Measurements from ENCODE around the gene GSTM2.

DNA sequence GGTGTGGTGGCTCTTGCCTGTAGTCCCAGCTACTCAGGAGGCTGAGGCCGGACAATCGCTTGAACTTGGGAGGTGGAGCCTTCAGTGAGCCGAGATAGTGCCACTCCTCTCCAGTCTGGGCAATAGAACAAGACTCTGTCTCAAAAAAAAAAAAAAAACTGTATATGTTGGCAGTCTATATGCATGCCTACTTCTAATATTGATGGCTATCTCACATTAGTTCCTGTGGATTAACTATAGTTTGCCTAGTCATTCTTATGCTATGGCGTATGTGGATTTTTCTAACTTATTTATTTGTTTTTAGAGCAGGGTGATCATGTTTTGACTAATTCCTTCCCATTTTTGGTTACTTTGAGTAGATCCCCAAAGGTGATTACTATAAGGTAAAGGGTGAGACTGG is 29.2 kb downstream of the GSTM2 start:
- TF ChIP-seq, protein P1, sequence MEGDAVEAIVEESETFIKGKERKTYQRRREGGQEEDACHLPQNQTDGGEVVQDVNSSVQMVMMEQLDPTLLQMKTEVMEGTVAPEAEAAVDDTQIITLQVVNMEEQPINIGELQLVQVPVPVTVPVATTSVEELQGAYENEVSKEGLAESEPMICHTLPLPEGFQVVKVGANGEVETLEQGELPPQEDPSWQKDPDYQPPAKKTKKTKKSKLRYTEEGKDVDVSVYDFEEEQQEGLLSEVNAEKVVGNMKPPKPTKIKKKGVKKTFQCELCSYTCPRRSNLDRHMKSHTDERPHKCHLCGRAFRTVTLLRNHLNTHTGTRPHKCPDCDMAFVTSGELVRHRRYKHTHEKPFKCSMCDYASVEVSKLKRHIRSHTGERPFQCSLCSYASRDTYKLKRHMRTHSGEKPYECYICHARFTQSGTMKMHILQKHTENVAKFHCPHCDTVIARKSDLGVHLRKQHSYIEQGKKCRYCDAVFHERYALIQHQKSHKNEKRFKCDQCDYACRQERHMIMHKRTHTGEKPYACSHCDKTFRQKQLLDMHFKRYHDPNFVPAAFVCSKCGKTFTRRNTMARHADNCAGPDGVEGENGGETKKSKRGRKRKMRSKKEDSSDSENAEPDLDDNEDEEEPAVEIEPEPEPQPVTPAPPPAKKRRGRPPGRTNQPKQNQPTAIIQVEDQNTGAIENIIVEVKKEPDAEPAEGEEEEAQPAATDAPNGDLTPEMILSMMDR (IDR thresholded peaks at IDR 0.05; ENCODE audit: low read depth, low read length, missing input control) = no peak
- no peak for TF ChIP-seq SP1 (IDR thresholded peaks at IDR 0.05)
- no peak for TF ChIP-seq RAD21 (IDR thresholded peaks at IDR 0.05)
- TF ChIP-seq, protein P2, sequence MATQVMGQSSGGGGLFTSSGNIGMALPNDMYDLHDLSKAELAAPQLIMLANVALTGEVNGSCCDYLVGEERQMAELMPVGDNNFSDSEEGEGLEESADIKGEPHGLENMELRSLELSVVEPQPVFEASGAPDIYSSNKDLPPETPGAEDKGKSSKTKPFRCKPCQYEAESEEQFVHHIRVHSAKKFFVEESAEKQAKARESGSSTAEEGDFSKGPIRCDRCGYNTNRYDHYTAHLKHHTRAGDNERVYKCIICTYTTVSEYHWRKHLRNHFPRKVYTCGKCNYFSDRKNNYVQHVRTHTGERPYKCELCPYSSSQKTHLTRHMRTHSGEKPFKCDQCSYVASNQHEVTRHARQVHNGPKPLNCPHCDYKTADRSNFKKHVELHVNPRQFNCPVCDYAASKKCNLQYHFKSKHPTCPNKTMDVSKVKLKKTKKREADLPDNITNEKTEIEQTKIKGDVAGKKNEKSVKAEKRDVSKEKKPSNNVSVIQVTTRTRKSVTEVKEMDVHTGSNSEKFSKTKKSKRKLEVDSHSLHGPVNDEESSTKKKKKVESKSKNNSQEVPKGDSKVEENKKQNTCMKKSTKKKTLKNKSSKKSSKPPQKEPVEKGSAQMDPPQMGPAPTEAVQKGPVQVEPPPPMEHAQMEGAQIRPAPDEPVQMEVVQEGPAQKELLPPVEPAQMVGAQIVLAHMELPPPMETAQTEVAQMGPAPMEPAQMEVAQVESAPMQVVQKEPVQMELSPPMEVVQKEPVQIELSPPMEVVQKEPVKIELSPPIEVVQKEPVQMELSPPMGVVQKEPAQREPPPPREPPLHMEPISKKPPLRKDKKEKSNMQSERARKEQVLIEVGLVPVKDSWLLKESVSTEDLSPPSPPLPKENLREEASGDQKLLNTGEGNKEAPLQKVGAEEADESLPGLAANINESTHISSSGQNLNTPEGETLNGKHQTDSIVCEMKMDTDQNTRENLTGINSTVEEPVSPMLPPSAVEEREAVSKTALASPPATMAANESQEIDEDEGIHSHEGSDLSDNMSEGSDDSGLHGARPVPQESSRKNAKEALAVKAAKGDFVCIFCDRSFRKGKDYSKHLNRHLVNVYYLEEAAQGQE (IDR thresholded peaks at IDR 0.05) = no peak
- TF ChIP-seq FOXA1 (IDR thresholded peaks at IDR 0.05) = no peak
- no peak for TF ChIP-seq HNF4G (IDR thresholded peaks at IDR 0.05)
- TF ChIP-seq EGR1 (IDR thresholded peaks at IDR 0.05; ENCODE audit: low read depth in 2 of 2) = no peak
- TF ChIP-seq, protein P3, sequence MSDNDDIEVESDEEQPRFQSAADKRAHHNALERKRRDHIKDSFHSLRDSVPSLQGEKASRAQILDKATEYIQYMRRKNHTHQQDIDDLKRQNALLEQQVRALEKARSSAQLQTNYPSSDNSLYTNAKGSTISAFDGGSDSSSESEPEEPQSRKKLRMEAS (IDR thresholded peaks at IDR 0.05) = no peak
- TF ChIP-seq, protein P4, sequence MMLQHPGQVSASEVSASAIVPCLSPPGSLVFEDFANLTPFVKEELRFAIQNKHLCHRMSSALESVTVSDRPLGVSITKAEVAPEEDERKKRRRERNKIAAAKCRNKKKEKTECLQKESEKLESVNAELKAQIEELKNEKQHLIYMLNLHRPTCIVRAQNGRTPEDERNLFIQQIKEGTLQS (IDR thresholded peaks at IDR 0.05) = no peak
- TF ChIP-seq YY1 (IDR thresholded peaks at IDR 0.05) = no peak
- TF ChIP-seq JUND (IDR thresholded peaks at IDR 0.05) = no peak

Measured in liver (tissue), 3 donors.